ENCODE measurements around the gene PDGFC.

Gene PDGFC

GRCh38 chr4:156718226-156718625 lies 253.4 kb downstream of the PDGFC start:
- Histone ChIP-seq H3K9me3 (ENCODE audit: low read length) (no peaks in the 10 kb centered on the region), H3K4me2 (ENCODE audit: low read length) (no peak overlapping the region), H3K9ac (ENCODE audit: low read length) (no peak overlapping the region), H3K27me3 (ENCODE audit: insufficient read depth, low read length) (no peaks in the 10 kb centered on the region), H3K4me1 (ENCODE audit: insufficient read depth, low read length, severe bottlenecking) (no peaks in the 10 kb centered on the region), H3K27ac (ENCODE audit: low read depth, low read length, poor library complexity, severe bottlenecking) (no peak overlapping the region), H4K20me1 (ENCODE audit: insufficient read depth, low read length) (no peaks in the 10 kb centered on the region), H3K79me2 (ENCODE audit: insufficient read depth, low read length) (no peaks in the 10 kb centered on the region), H3K9me2 (ENCODE audit: low read depth, low read length) (no peaks in the 10 kb centered on the region), H2AFZ (ENCODE audit: low read length) (no peak overlapping the region), H3K36me3 (ENCODE audit: insufficient read depth, low read length) (no peaks in the 10 kb centered on the region), H3F3A (ENCODE audit: insufficient read depth, low read length) (no peaks in the 10 kb centered on the region), H3K4me3 (ENCODE audit: low read depth, low read length, poor library complexity, severe bottlenecking) (no peak overlapping the region)
- no peak for TF ChIP-seq EZH2 (IDR thresholded peaks at IDR 0.05; ENCODE audit: borderline replicate concordance, low read length)
- TF ChIP-seq, protein P1, sequence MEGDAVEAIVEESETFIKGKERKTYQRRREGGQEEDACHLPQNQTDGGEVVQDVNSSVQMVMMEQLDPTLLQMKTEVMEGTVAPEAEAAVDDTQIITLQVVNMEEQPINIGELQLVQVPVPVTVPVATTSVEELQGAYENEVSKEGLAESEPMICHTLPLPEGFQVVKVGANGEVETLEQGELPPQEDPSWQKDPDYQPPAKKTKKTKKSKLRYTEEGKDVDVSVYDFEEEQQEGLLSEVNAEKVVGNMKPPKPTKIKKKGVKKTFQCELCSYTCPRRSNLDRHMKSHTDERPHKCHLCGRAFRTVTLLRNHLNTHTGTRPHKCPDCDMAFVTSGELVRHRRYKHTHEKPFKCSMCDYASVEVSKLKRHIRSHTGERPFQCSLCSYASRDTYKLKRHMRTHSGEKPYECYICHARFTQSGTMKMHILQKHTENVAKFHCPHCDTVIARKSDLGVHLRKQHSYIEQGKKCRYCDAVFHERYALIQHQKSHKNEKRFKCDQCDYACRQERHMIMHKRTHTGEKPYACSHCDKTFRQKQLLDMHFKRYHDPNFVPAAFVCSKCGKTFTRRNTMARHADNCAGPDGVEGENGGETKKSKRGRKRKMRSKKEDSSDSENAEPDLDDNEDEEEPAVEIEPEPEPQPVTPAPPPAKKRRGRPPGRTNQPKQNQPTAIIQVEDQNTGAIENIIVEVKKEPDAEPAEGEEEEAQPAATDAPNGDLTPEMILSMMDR (IDR thresholded peaks at IDR 0.05; ENCODE audit: low read length) = no peak

DNA sequence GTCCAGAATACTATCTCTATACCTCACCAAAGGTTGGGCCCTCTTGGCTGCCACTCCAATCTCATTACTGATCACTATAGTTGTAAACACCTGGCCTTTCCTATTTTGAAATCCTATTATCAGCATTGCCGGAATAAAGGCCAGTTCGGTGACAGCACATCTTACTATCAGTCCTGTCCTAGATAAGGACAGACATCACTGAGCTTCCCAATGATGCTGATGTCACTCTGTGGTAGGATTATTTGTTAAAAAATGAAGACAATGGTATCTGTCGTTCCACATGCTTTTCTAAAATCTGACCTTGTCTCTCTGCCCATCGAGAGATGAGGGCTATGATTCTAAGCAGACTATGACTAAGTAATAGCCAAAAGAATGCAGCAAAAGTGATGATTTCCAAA lies 260.4 kb downstream of the PDGFC start:
- Histone ChIP-seq H3K9me3 (ENCODE audit: low read length) (no peaks in the 10 kb centered on the region), H3K9ac (ENCODE audit: low read length) (no peak overlapping the region), H3K79me2 (ENCODE audit: insufficient read depth, low read length) (no peaks in the 10 kb centered on the region), H2AFZ (ENCODE audit: low read length) (no peak overlapping the region), H3K4me1 (ENCODE audit: insufficient read depth, low read length, severe bottlenecking) (no peaks in the 10 kb centered on the region), H3F3A (ENCODE audit: insufficient read depth, low read length) (no peaks in the 10 kb centered on the region), H3K27ac (ENCODE audit: low read depth, low read length, poor library complexity, severe bottlenecking) (no peak overlapping the region), H3K4me2 (ENCODE audit: low read length) (no peak overlapping the region), H3K4me3 (ENCODE audit: low read depth, low read length, poor library complexity, severe bottlenecking) (no peak overlapping the region), H4K20me1 (ENCODE audit: insufficient read depth, low read length) (no peaks in the 10 kb centered on the region), H3K36me3 (ENCODE audit: insufficient read depth, low read length) (no peaks in the 10 kb centered on the region), H3K27me3 (ENCODE audit: insufficient read depth, low read length) (no peaks in the 10 kb centered on the region), H3K9me2 (ENCODE audit: low read depth, low read length) (no peaks in the 10 kb centered on the region)
- TF ChIP-seq, protein P1 (IDR thresholded peaks at IDR 0.05; ENCODE audit: low read length) = no peak
- TF ChIP-seq EZH2 (IDR thresholded peaks at IDR 0.05; ENCODE audit: borderline replicate concordance, low read length) = no peak

Measured in OCI-LY1 (cell line).